ENCODE data around the gene ZDHHC1.

The ZDHHC1 gene

GRCh38 chr16:67415872-67416793 is at the start of gene ZDHHC1:
Gene ZDHHC1 (minus strand): TSS chr16:67416477. CDS start chr16:67407775, 8,702 bp downstream.
- no peak for DNase-seq

- no peak for DNase-seq
Measured at GRCh38 chr16:67464565-67464964, 48.3 kb upstream of the ZDHHC1 start.

GRCh38 chr16:67463691-67464090 is 47.4 kb upstream of the ZDHHC1 start:
- no peak for DNase-seq

GRCh38 chr16:67463059-67463458 is 46.8 kb upstream of the ZDHHC1 start:
- no peak for DNase-seq

GRCh38 chr16:67462279-67462655 is 46.0 kb upstream of the ZDHHC1 start:
- no peak for DNase-seq

GRCh38 chr16:67461600-67462278 is 45.5 kb upstream of the ZDHHC1 start:
- DNase-seq: no peak

- no peak for DNase-seq
Measured at GRCh38 chr16:67460961-67461360, 44.7 kb upstream of the ZDHHC1 start.

GRCh38 chr16:67460168-67460567 is 43.9 kb upstream of the ZDHHC1 start:
- no peak for DNase-seq

- no peak for DNase-seq
Measured at GRCh38 chr16:67459861-67460150, 43.5 kb upstream of the ZDHHC1 start.

GRCh38 chr16:67459066-67459860 is 43.0 kb upstream of the ZDHHC1 start:
- DNase-seq: peak; percentile 7

GRCh38 chr16:67458121-67458641 is 41.9 kb upstream of the ZDHHC1 start:
- no peak for DNase-seq

- DNase-seq: no peak
Measured at GRCh38 chr16:67457611-67458010, 41.3 kb upstream of the ZDHHC1 start.

- peak; percentile 22 for DNase-seq
Measured at GRCh38 chr16:67456391-67457081, 40.3 kb upstream of the ZDHHC1 start.

- no peak for DNase-seq
Measured at GRCh38 chr16:67454852-67455251, 38.6 kb upstream of the ZDHHC1 start.

- no peak for DNase-seq
Measured at GRCh38 chr16:67454104-67454503, 37.8 kb upstream of the ZDHHC1 start.

GRCh38 chr16:67451704-67452435 is 35.6 kb upstream of the ZDHHC1 start:
- DNase-seq: peak; percentile 14

- DNase-seq: no peak
Measured at GRCh38 chr16:67451061-67451703, 34.9 kb upstream of the ZDHHC1 start.

- DNase-seq: no peak
Measured at GRCh38 chr16:67449739-67450138, 33.5 kb upstream of the ZDHHC1 start.

- peak; percentile 76 for DNase-seq
Measured at GRCh38 chr16:67449336-67449735, 33.1 kb upstream of the ZDHHC1 start.

GRCh38 chr16:67448580-67448979 is 32.3 kb upstream of the ZDHHC1 start:
- no peak for DNase-seq

GRCh38 chr16:67447508-67448076 is 31.3 kb upstream of the ZDHHC1 start:
- DNase-seq: no peak

Data from NCI-H2029 treated with DMSO at 0.1 percent for 48 hours (cell line).